Measurements from ENCODE around the gene AGMO.
"Not testable (repeated sequence)": the region's sequence is repeated elsewhere in the genome, so short reads cannot be mapped to it uniquely, and the experiment has no call there.

The AGMO gene

DNA sequence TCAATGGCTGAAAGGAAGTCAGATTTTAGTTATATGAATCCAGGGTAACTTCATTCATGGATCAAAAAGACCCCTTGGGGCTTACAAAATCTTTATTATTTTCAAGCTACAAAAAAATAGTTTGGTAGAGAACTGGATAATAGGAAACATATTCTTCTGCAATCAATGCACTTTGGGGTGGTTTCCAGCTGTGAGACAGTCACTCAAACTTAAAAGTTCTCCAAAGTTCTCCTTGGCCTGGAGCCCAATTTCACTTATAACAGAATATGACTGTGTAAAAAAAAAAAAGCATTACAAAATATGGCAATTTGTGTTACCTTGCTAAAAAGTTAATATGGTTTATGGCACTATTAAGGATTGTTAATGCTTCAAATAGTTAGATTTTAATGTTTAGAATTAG, 255.5 kb downstream of the AGMO start:
- H3K27me3 ChIP-seq (ENCODE audit: control insufficient read depth, insufficient read depth, low read length): no peaks in the 10 kb centered on the region
- no peak overlapping the region for H3K27ac ChIP-seq (ENCODE audit: low read length)
- no peak overlapping the region for H3K9ac ChIP-seq (ENCODE audit: low read length)
- no peak overlapping the region for H3K4me3 ChIP-seq (ENCODE audit: low read length)
- no peaks in the 10 kb centered on the region for H3K4me1 ChIP-seq (ENCODE audit: control insufficient read depth, low read depth, low read length)
- no peaks in the 10 kb centered on the region for H3K36me3 ChIP-seq (ENCODE audit: control insufficient read depth, low read depth, low read length)
- no peaks in the 10 kb centered on the region for H3K9me3 ChIP-seq (ENCODE audit: control insufficient read depth, low read depth, low read length)

DNA sequence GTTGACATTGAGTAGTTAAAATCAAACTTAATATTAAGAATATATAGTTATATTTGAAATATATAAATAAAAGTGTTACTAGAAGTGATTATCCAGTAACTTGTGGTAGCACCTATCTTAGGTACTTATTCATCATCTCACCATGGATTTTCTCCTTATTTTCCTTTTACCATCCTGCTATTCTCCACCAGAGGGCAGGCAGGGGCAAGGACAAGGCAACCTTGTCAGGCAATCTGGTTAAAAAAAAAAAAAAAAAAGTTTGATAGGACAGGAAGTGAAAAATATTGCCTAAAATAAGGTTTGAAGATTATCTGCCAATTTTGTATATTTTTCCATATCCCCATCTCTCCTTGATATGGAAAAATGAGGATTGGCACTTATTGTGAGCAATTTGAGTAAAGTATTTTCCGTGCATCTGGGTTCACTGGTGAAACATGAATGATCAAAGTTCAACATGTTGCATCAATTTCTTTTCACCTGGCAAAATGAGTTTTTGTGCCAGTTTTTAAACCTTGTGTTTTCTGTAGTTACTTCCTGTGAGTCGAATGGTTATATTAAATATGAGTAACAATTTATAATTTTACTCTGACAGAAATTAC, 256.7 kb downstream of the AGMO start:
- no peaks in the 10 kb centered on the region for H3K4me1 ChIP-seq (ENCODE audit: control insufficient read depth, low read depth, low read length)
- no peaks in the 10 kb centered on the region for H3K9me3 ChIP-seq (ENCODE audit: control insufficient read depth, low read depth, low read length)
- no peaks in the 10 kb centered on the region for H3K36me3 ChIP-seq (ENCODE audit: control insufficient read depth, low read depth, low read length)
- no peak overlapping the region for H3K27ac ChIP-seq (ENCODE audit: low read length)
- H3K9ac ChIP-seq (ENCODE audit: low read length): no peak overlapping the region
- no peaks in the 10 kb centered on the region for H3K27me3 ChIP-seq (ENCODE audit: control insufficient read depth, insufficient read depth, low read length)
- H3K4me3 ChIP-seq (ENCODE audit: low read length): no peak overlapping the region

DNA sequence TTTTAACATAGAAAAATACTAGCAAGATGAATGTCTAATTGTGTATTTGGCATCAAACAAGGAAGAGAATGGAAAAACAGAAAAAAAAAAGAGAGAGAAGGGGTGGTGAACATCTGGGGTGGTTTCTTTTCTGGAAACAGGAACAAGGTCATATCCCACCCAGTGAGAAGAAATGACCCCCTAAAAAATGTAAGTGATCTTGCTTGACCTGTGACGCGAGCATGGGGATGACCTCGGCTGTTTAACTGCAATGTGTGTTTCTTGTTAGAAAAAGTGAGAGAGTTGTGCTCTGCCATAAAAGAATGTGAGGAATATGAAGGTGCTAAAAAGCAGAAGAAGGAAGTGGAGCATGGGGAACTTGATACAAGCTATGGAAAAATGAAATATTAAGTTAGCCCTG, 258.5 kb downstream of the AGMO start:
- Histone ChIP-seq H3K9me3 (ENCODE audit: control insufficient read depth, low read depth, low read length) (no peaks in the 10 kb centered on the region), H3K4me1 (ENCODE audit: control insufficient read depth, low read depth, low read length) (no peaks in the 10 kb centered on the region), H3K36me3 (ENCODE audit: control insufficient read depth, low read depth, low read length) (no peaks in the 10 kb centered on the region), H3K9ac (ENCODE audit: low read length) (no peak overlapping the region), H3K27me3 (ENCODE audit: control insufficient read depth, insufficient read depth, low read length) (no peaks in the 10 kb centered on the region), H3K27ac (ENCODE audit: low read length) (no peak overlapping the region), H3K4me3 (ENCODE audit: low read length) (no peak overlapping the region)

DNA sequence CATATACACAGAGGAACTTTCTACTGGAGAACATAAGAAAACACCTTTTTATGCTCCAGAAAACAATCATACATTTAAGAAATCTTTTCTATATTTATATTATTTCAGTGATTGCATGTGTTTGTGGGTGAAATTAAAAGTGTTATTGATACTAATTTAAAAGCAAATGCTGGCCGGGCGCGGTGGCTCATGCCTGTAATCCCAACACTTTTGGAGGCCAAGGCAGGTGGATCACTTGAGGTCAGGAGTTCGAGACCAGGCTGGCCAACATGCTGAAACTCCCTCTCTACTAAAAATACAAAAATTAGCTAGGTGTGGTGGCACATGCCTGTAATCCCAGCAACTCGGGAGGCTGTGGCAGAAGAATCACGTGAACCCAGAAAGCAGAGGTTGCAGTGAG, 260.8 kb downstream of the AGMO start:
- not testable (repeated sequence) for H3K4me3 ChIP-seq (ENCODE audit: low read length); H3K36me3 ChIP-seq (ENCODE audit: control insufficient read depth, low read depth, low read length); H3K9ac ChIP-seq (ENCODE audit: low read length); H3K4me1 ChIP-seq (ENCODE audit: control insufficient read depth, low read depth, low read length); H3K27me3 ChIP-seq (ENCODE audit: control insufficient read depth, insufficient read depth, low read length); H3K27ac ChIP-seq (ENCODE audit: low read length); H3K9me3 ChIP-seq (ENCODE audit: control insufficient read depth, low read depth, low read length)

DNA sequence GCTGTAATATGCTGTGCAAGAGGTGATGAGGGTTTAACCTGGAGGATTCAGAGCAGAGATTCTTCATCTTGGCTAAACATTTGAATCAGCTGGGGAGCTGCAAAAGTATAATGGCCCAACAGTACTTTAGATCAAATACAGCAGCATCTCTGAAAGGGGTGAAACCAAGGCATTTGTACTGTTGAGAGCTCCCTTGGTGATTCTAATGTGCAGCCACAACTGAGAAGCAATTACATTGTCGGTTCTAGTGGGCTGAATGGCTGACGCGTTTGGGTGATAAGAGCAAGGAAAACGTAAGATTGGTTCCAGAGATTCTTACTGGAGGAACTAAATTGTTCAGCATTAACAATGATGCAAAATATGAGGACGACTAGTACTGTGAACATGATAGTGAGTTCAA, 269.7 kb downstream of the AGMO start:
- no peak overlapping the region for H3K27ac ChIP-seq (ENCODE audit: low read length)

DNA sequence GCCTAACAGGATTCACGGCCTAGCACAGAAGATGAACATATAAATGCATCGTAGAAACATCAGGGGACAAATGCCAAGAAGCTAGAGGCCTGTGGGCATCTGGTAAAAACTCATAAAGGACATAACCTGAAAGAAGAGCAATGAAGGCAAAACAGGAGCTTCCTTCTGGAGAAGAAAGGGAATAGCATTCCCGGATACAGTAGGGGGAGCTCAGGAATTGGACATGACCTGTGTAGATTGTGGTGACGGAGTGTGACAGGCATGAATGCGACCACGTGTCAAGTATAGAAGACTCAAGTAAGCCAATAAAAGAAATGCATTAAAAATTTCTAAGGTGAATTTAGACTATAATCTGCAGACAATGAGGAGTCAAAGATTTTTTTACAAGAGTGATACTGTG, 270.1 kb downstream of the AGMO start:
- no peak overlapping the region for H3K4me3 ChIP-seq (ENCODE audit: low read length)
- H3K27me3 ChIP-seq (ENCODE audit: control insufficient read depth, insufficient read depth, low read length): no peaks in the 10 kb centered on the region
- no peaks in the 10 kb centered on the region for H3K4me1 ChIP-seq (ENCODE audit: control insufficient read depth, low read depth, low read length)
- H3K27ac ChIP-seq (ENCODE audit: low read length): no peak overlapping the region
- no peaks in the 10 kb centered on the region for H3K36me3 ChIP-seq (ENCODE audit: control insufficient read depth, low read depth, low read length)
- no peaks in the 10 kb centered on the region for H3K9me3 ChIP-seq (ENCODE audit: control insufficient read depth, low read depth, low read length)
- H3K9ac ChIP-seq (ENCODE audit: low read length): no peak overlapping the region

More for the DNA sequence above, 269.7 kb downstream of the AGMO start:
- Histone ChIP-seq H3K36me3 (ENCODE audit: control insufficient read depth, low read depth, low read length) (no peaks in the 10 kb centered on the region), H3K9ac (ENCODE audit: low read length) (no peak overlapping the region), H3K4me1 (ENCODE audit: control insufficient read depth, low read depth, low read length) (no peaks in the 10 kb centered on the region), H3K4me3 (ENCODE audit: low read length) (no peak overlapping the region), H3K9me3 (ENCODE audit: control insufficient read depth, low read depth, low read length) (no peaks in the 10 kb centered on the region), H3K27me3 (ENCODE audit: control insufficient read depth, insufficient read depth, low read length) (no peaks in the 10 kb centered on the region)

DNA sequence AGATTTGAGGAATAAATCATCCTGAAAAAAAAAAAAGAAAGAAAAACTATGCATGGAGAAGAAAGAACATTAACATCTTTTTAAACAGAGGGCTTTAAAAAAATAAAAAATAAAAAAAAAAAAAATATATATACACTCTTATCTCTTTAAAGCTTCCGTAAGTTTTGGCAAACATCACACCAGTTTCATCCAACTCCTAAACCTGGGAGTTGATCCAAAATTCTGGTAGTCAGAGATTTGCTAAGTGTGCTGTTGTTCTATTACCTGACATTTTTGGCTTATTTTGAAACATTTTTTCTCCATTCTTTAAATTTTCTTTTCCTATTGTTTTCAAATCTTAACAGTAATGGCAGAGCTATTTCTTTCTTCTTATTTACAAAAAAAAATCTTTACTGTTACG, 273.1 kb downstream of the AGMO start:
- no peaks in the 10 kb centered on the region for H3K9me3 ChIP-seq (ENCODE audit: control insufficient read depth, low read depth, low read length)
- no peak overlapping the region for H3K4me3 ChIP-seq (ENCODE audit: low read length)
- no peak overlapping the region for H3K9ac ChIP-seq (ENCODE audit: low read length)
- no peaks in the 10 kb centered on the region for H3K27me3 ChIP-seq (ENCODE audit: control insufficient read depth, insufficient read depth, low read length)
- H3K36me3 ChIP-seq (ENCODE audit: control insufficient read depth, low read depth, low read length): no peaks in the 10 kb centered on the region
- H3K27ac ChIP-seq (ENCODE audit: low read length): no peak overlapping the region
- no peaks in the 10 kb centered on the region for H3K4me1 ChIP-seq (ENCODE audit: control insufficient read depth, low read depth, low read length)

DNA sequence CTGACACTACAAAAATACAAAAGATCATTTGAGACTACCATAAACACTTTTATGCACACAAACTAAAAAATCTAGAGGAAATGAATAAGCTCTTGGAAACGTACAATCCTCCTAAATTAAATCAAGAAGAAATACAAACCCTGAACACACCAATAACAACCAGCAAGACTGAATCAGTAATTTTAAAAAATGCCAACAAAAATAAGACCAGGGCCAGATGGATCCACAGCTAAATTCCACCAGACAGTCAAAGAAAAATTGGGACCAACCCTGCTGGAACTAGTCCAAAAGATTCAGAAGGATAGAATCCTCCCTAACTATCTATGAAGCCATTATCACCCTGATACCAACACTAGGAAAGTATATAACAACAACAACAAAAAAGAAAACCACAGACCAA, 277.4 kb downstream of the AGMO start:
- Histone ChIP-seq H3K36me3 (ENCODE audit: control insufficient read depth, low read depth, low read length) (no peaks in the 10 kb centered on the region), H3K4me1 (ENCODE audit: control insufficient read depth, low read depth, low read length) (no peaks in the 10 kb centered on the region), H3K27ac (ENCODE audit: low read length) (no peak overlapping the region), H3K9me3 (ENCODE audit: control insufficient read depth, low read depth, low read length) (no peaks in the 10 kb centered on the region), H3K9ac (ENCODE audit: low read length) (no peak overlapping the region), H3K4me3 (ENCODE audit: low read length) (no peak overlapping the region), H3K27me3 (ENCODE audit: control insufficient read depth, insufficient read depth, low read length) (no peaks in the 10 kb centered on the region)

DNA sequence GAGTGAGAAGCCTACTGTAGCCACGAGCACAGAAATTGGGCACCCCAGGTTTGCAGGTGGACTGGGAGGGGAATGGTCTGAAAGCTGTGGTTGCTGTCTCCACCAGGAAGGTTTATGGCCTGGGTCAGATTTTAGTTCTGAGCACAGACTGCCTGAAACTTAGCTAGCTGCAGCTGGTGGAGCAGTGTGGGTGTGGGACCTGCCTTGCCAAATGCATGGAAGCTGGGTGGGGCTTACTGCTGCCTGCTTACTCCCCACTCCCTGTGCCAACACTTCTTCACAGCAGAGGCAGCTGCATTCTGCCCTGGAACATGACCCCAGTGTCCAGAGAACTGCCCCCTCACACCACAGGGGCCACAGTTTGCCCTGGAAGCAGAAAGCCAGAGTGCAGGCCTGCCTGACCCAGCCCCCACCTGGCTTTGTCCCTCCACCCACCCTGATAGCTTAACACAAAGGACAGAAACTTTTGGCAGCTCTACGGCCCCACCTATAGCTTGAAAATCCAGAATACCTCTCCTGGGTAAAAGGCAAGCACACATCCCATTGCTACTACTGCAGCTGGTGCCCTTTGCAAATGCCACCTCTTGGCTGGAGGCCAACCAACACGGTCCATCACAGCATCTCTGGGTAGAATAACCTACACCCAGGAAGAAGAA, 281.6 kb downstream of the AGMO start:
- no peaks in the 10 kb centered on the region for H3K36me3 ChIP-seq (ENCODE audit: control insufficient read depth, low read depth, low read length)
- no peak overlapping the region for H3K4me3 ChIP-seq (ENCODE audit: low read length)
- H3K4me1 ChIP-seq (ENCODE audit: control insufficient read depth, low read depth, low read length): no peaks in the 10 kb centered on the region
- H3K27me3 ChIP-seq (ENCODE audit: control insufficient read depth, insufficient read depth, low read length): no peaks in the 10 kb centered on the region
- no peaks in the 10 kb centered on the region for H3K9me3 ChIP-seq (ENCODE audit: control insufficient read depth, low read depth, low read length)
- H3K27ac ChIP-seq (ENCODE audit: low read length): no peak overlapping the region
- no peak overlapping the region for H3K9ac ChIP-seq (ENCODE audit: low read length)

DNA sequence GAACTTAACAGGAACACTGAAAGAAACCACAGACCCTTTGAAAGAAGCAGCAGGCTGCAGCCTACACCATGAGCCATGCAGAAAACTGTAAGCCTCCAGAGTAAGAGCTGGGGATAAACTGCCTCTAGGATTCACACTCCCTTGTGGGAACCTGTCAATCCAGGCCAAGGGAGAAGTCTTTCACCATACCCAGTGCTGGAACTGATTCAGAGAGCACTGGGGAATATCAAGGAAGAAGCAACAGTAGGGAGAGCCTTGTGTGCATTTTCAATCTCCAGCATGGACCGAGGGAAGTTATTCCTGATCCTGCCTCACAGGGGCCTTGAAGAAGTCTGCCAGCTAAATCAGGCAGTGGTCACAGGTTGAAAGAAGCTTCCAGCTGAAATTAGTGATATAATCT, 282.2 kb downstream of the AGMO start:
- Histone ChIP-seq H3K27me3 (ENCODE audit: control insufficient read depth, insufficient read depth, low read length) (no peaks in the 10 kb centered on the region), H3K27ac (ENCODE audit: low read length) (no peak overlapping the region), H3K36me3 (ENCODE audit: control insufficient read depth, low read depth, low read length) (no peaks in the 10 kb centered on the region), H3K4me1 (ENCODE audit: control insufficient read depth, low read depth, low read length) (no peaks in the 10 kb centered on the region), H3K4me3 (ENCODE audit: low read length) (no peak overlapping the region), H3K9ac (ENCODE audit: low read length) (no peak overlapping the region), H3K9me3 (ENCODE audit: control insufficient read depth, low read depth, low read length) (no peaks in the 10 kb centered on the region)

DNA sequence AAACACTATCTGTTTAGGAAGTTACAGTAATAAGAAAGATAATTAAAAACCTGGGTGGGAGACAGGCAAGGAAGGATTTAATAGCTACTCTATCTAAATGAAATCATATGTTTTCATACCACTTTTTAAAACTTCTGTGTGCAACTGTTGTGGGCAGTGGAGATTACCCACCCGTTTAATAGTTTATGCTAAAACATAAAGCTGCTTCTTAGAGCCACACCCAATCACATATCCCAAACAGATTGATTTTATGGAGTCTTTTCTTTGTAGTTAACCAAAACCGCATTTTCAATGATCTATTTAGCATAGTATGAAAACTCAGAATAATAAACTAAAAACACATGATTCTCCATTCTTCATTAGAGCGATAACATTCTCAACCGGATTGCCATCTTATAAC, 304.1 kb downstream of the AGMO start:
- no peak overlapping the region for H3K4me3 ChIP-seq (ENCODE audit: low read length)
- no peaks in the 10 kb centered on the region for H3K36me3 ChIP-seq (ENCODE audit: control insufficient read depth, low read depth, low read length)
- H3K27ac ChIP-seq (ENCODE audit: low read length): no peak overlapping the region
- no peaks in the 10 kb centered on the region for H3K9me3 ChIP-seq (ENCODE audit: control insufficient read depth, low read depth, low read length)
- no peaks in the 10 kb centered on the region for H3K4me1 ChIP-seq (ENCODE audit: control insufficient read depth, low read depth, low read length)
- no peaks in the 10 kb centered on the region for H3K27me3 ChIP-seq (ENCODE audit: control insufficient read depth, insufficient read depth, low read length)
- no peak overlapping the region for H3K9ac ChIP-seq (ENCODE audit: low read length)

DNA sequence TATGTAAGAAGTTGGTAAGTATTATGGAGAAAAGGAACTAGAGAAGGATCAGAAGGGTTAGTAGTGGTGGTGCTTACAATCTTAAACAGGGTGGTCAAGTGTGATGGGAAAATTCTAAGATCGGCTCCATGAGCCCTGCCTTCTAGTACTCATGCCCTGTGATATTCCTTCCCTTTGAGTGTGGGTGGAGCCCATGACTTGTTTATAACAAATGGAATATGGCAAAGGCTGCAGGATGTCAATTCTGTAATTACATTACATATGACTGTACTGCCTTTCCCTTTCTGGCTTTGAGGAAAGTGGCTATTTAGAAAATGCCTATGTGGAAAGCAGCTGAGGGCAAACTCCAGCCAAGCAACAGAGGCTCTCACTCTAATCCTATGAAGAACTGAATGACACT, 309.6 kb downstream of the AGMO start:
- Histone ChIP-seq H3K9ac (ENCODE audit: low read length) (no peak overlapping the region), H3K9me3 (ENCODE audit: control insufficient read depth, low read depth, low read length) (no peaks in the 10 kb centered on the region), H3K4me1 (ENCODE audit: control insufficient read depth, low read depth, low read length) (no peaks in the 10 kb centered on the region), H3K27me3 (ENCODE audit: control insufficient read depth, insufficient read depth, low read length) (no peaks in the 10 kb centered on the region), H3K4me3 (ENCODE audit: low read length) (no peak overlapping the region), H3K36me3 (ENCODE audit: control insufficient read depth, low read depth, low read length) (no peaks in the 10 kb centered on the region), H3K27ac (ENCODE audit: low read length) (no peak overlapping the region)

Data from iPS-18a (cell line).